Adrenal gland (tissue), 5 donors: ENCODE results near the gene IL5RA.

Experiments used
- POLR2A ChIP-seq, 2 donors: fragments of 450-650 bp; IDR thresholded peaks; one replicate each; pipeline ENCODE4 v1.6.1; 2017; ENCODE audit warnings: antibody characterized with exemption in 2 of 2, mild to moderate bottlenecking in 2 of 2, moderate library complexity in 1 of 2
- TF ChIP-seq, protein P1 (sequence below), 6 experiments: fragments of 450-650 bp in 4 of 6; fragments of 200-600 bp in 2 of 6; sonication (generic) in 1 of 6; IDR thresholded peaks; 1 replicate in 5 of 6; 2 replicates in 1 of 6; pipeline versions ENCODE4 v1.5.1 to v1.8.0; 2016 to 2021; ENCODE audit warnings: antibody characterized with exemption in 6 of 6, mild to moderate bottlenecking in 2 of 6, moderate library complexity in 1 of 6
- donor health status: DM: no; HTN: no; CAD: no.

DNA sequence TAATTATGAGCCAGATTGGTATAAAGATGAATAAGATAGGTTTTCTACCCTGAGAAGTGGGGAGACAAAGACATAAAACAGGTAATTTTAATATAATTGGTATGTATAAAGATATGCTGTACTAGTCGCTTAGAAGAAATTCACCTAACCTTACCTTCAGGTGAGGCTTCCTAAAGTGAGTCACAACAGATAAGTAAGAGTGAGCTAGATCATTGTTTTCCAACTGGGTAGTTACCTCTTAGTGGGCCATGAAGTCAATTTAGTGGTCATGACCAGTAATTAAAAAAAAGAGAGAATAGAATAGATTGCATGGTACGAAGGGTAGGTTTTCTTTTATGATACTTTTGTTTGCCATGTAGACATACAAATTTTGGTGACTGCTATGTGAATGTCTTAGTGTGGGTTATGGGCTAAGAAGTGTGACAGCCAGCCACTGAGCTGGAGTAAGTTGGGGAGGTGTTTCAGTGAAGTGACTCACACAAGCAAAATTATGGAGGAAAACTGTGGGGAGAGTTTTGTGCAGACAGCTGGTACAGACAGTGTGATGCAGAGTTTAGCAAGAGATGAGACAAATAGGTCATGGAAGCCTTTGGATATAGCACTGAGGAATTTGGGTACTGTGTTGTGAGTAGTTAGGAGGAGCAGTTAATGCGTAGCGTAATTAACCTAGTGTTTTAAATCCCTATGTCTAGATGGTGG lies 24.7 kb upstream of the IL5RA start:
- TF ChIP-seq POLR2A (IDR thresholded peaks at IDR 0.05): no peak
- TF ChIP-seq, protein P1, sequence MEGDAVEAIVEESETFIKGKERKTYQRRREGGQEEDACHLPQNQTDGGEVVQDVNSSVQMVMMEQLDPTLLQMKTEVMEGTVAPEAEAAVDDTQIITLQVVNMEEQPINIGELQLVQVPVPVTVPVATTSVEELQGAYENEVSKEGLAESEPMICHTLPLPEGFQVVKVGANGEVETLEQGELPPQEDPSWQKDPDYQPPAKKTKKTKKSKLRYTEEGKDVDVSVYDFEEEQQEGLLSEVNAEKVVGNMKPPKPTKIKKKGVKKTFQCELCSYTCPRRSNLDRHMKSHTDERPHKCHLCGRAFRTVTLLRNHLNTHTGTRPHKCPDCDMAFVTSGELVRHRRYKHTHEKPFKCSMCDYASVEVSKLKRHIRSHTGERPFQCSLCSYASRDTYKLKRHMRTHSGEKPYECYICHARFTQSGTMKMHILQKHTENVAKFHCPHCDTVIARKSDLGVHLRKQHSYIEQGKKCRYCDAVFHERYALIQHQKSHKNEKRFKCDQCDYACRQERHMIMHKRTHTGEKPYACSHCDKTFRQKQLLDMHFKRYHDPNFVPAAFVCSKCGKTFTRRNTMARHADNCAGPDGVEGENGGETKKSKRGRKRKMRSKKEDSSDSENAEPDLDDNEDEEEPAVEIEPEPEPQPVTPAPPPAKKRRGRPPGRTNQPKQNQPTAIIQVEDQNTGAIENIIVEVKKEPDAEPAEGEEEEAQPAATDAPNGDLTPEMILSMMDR (IDR thresholded peaks at IDR 0.05): no peak
